GDM1 (cell line): Measurements from ENCODE around the gene CLSTN3.

Experiments used
- DNase-seq: peaks from one replicate; lab custom pipeline; 2025; lab: John Stamatoyannopoulos, UW

Gene CLSTN3

DNA sequence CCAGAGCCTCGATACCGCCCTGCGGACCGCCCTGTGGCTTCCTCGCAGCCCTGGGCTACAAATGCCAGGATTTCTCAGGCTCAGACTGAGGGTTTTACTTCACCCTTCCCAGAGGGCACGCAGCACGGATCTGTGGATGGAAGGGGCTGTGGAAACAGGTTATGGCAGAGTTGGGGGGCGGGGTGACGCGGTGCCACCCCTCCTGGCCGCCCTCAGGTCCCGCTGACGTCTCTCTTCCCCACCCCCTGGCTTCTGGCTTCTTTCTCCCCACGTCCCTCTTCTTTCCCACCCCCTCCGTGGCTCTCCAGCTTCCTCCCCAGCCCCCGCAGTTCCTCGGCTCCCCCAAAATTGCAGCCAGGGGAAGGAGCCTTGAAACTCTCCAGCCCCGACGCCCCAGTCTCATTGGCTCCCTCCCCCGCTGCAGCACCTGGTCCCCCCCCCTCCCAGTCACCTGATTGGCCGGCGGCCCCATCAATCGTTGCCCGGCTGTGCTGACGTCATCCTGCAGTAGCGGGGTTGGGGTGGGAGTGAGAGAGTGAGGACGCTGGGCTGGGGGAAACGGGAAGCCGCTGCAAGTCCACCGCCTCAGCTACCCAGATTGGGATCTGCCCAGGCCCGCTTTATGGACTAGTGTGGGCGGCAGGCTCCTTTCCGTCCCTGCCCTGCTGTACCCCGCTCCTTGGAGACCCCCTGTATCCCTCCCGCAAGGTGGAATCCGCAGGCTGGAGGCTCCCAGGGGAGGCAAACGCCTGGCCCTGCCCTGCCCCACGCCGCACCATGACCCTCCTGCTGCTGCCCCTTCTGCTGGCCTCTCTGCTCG, at the start of gene CLSTN3:
TSS of gene CLSTN3 (plus strand) at position 500 of the 820 bp plus-strand sequence. CDS start at position 778, 278 bp downstream.
- DNase-seq, result peak; percentile 82

DNA sequence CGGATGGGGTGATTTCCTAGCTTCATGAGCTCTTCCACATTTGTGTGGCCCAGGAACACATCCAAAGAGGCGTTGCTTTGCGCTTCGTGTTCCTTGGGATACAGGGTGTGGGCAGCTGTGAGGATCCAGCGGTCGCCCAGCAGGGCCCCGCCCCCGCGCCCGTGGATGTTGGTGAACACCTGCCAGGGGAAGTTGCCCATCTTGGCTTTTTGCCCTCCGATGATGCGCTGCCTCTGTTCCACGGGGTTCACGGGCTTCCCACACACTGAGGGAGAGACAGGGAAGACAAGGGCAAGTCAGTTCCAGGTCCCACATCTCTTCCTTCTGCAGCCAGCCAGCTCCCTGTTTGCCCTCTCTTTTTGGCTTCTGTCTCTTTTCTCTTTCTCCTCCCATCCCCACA, 49.1 kb upstream of the CLSTN3 start:
- DNase-seq, result no peak

DNA sequence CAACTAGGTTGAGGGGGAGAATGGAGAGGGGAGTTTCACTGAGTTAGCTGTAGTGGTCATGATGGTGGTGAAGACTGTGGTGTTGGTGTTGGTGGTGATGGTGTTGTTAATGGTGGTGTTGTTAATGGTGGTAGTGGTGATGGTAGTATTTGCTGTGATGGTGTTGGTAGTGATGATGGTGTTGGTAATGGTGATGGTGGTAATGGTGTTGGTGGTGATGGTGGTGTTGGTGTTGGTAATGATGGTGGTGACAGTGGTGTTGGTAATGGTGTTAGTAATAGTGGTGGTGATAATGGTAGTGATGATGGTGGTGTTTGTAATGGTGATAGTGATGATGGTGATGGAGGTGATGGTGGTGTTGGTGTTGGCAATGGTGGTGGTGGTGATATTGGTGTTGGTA, 47.0 kb upstream of the CLSTN3 start:
- no peak for DNase-seq

DNA sequence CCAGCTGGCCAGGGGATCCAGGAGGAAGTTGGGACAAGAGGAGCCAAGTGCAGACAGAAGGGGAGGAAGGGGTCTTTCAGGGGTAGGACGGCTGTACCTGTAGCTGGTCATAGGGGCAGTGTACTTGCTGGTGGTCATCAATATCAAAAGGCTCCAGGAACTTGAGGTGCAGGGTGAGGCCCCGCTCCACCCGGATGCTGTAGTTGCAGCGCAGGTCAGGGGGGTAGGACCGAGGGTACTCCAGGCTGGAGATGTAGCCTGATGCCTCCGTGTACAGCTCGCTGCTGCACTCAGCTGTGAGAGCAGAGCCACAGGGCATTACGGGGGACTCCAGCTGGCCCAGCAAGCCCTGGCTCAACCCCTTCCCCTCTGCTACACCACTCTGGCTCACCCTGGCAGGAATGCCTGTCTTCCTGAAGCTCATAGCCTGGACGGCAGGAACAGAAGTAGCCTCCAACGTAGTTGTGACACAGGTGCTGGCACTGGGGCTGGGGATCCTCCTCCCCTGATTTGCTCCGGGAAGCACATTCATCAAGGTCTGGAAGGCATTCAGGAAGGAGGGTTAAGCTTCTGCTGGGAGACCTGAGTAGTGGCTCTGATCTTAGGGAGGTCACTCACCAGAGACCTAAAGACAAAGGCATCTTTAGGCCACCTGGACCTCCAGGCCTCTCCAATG, 40.8 kb upstream of the CLSTN3 start:
- no peak for DNase-seq

DNA sequence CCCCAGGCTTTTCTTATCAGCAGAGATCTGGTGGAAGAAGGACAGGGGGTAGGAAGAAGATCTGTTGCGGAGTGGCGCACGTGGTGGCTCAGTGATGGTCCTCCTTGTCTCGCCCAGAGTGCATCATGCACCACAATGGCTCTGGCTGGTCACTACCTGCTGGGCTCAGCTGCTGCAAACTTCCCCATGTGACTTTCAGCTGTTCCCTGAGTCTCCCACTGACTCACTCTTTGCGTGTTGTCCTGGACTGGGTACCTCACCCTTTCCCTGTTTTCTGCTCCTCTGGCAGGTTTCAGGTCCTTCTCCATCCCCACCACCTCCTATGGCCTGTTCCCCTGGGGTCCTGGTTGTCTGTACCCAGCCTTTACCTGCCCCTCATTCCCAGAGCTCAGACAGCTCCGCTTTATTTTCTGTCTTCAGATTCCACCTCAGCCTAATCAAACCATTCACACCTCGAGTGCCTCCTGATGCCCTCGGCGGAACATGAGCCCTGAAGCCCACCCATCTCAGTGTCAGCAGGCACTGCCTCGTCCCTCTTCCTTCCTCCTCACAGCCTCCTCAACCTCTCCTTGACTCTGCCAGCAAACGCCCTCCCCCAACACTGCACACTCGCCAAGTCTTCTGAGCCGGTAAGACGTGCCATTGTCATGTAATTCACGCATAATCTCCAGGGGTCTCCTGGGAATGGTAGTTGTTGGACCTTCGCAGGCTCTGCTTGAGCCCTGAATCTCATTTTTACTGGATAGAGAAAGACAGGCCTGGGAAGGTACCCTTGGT, 39.8 kb upstream of the CLSTN3 start:
- no peak for DNase-seq

DNA sequence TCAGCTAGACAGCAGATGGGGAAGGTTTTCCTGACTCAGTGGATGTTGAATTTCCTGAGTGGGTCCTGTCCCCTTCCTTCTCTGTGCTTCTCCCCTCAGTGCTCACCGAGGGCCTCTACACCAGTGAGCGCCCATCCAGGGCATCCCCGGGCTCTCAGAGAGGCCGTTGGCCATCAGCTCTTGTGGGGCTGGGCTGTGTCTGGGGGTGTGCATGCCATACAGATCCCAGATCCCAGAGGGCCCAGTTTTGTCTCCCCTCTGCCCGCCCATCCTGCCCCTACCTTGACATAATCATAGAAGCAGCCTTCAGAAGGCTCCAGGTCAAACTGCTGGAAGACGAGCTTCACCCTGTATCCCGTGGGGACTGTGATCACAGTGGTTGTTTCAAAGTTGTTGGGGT, 39.0 kb upstream of the CLSTN3 start:
- no peak for DNase-seq

DNA sequence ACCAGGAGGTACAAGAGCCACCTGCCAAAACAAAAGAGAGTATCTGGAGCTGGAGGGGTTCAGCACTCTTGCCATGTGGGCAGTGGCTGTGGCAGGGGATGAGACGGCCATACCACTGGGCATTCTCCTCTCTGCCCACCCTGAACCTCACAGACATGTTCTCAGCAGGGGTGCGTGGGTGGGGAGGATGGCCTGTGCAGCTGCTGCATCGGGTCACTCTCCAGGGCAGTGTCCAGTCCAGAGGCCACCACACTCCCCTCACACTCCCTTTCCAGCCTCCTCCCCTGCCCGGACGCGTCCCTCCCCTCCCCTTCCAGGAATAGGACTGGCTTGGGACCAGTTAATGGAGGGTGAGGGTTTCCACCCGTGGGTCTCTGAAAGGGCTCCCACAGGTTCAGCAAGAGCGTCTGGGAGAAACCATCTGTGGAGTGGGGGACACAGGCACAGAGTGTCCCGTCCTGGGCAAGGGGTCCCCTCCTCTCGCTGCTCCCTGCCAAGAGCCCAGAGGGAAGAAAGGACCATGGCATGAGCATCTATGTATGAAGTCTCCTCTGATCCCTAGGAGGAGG, 38.4 kb upstream of the CLSTN3 start:
- DNase-seq, result no peak

DNA sequence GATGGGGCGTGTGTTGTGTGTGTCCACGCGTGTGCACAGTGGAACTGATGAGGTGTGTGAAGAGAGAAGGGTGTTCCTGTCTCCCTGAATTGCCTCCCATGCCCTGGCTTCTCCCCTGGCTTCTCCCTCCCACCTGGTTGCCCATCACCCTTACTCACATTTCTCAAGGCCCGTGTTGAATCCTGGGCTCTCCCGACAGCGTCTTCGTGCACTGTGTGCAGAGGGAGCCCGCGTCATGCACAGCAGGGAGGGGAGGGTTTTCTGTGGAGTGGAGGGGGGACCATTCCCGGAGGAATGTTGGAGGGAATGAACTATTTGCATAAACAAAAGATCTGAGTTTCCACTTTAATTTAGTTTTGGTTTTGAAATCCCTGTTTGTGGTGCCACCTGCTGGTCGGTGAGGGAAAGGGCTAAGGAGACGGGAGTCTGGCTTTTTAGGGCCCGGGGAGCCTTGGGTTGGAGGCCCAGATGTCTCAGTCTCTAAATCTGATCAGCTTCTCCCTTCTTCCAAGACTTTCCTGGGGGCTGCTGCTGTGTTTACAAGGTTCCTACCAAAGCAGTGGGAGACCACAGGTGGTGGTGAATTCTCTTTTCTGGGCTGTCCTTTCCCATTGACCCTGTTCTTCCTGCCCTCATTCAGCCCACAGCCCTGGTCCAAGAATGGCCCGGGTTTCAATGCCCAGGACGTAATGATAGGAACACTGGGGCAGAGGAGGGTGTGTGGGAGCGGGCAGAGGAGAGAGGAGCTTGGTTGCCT, 37.8 kb upstream of the CLSTN3 start, which contains the start of gene C1R:
TSS of gene C1R (minus strand) at position 217 of the 757 bp plus-strand sequence. CDS start at position 160, 57 bp downstream.
- DNase-seq, result peak; percentile 48

DNA sequence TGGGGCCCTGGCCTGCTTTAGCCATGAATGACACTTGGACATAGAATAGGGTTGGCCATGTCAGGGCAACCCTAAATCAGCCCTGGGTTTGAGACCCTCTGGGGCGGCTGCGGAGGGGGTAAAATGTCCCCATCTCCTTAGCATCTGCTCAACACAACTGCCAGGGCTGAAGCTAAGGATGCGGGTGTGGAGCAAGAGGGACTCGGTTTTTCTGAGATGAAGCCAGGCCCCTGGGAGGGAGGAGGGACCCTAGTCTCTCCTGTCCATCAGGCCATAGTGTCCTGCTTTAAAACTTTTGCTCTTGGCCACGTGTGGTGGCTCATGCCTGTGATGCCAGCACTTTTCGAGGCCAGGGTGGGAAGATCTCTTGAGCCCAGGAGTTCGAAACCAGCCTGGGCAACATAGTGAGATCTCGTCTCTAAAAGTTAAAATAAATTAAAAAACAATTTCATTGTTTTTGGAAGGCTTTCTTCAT, 37.1 kb upstream of the CLSTN3 start:
- no peak for DNase-seq

DNA sequence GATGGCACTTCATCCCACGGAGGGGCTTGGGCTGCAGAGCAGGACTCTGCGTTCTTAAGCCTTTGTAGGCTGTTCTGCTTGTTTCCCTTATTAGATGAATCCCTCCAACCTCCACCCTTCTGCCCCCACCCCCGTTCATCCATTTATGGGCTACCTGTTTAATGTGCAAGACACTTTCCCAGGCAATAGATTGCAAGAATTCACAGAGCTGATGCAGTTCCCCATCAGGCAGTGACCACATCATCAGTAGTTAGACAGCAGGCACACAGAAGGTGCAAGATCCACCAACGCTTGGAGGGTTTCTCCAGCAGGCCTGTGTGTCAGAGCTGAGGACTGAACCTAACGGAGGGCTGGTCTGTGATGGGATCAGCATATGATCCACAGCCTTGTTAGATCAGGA, 36.7 kb upstream of the CLSTN3 start:
- no peak for DNase-seq

DNA sequence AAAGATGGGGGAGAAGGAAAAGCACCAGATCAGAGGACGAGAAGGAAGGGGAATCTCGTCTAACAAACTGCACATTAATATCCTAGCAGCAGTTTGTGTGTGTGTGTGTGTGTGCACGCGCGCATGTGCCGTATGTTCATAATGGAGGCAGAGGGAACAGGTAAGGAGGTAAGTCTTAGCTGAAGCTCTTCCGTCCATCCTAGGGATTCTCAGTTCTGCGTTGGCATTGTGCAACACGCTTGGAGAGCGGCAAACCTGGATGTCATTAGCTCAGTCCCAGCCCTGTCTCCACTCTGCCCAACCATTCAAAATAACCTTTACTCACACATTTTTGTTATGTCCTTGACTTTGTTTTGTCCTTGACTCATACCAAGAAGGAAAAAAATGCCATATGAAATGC, 36.3 kb upstream of the CLSTN3 start:
- DNase-seq, result no peak

DNA sequence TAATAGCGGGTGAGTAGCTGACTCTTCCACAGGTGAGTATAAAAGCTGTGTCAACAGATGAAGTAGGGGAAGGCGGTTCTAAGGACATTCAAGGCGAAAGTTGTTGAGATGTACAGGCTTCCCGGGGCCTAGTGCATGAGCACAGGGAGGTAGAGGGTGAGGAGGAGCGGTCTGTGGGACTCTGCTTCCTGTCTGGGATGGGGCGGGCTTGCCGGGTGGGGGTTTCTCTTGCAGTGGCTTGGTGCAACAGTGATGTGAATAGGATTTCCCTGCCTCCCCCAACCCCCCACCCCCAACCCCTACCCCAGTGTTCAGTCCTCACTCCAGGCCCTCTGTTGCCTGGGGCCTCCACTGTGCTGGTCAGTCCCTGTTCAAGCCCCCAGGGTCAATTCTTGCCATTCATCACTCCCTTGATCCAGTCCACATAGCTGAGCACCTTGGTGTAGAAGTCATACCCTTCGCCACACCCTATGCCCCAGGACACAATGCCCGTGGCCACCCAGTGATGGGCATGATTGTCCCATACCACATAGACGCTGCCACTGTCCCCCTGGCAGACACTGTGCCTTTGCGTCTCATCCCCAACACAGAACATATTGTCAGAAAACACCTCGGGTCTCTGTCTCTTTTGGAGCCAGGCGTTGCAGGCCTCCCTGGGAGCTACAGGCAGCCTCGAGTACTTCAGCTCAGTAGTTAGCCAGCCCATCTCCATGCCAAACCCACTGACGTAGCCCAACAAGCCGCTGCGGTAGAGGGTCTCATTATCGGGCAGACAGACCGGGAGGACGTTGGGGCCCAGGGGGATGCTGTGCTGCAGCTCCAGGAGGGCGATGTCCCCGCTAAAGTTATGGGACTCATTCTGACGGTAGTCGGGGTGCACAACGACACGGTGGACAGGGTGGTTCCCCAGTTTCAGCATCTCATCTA, 33.9 kb upstream of the CLSTN3 start:
- no peak for DNase-seq

DNA sequence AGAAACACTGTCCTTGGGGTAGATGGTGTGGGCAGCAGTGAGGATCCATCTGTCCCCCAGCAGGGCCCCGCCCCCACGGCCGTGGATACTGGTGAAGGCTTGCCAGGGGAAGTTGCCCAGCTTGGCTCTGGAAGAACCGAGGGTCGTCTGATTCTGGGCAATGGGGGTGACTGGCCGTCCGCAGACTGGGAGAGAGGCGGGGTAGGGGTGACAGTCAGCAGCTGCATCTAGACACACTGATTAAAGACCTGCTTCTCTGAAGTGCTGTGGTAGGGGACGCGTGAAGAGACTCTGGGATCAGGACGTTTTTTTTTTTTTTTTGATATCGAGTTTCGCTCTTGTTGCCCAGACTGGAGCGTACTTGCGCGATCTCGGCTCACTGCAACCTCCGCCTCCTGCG, 33.2 kb upstream of the CLSTN3 start:
- no peak for DNase-seq

DNA sequence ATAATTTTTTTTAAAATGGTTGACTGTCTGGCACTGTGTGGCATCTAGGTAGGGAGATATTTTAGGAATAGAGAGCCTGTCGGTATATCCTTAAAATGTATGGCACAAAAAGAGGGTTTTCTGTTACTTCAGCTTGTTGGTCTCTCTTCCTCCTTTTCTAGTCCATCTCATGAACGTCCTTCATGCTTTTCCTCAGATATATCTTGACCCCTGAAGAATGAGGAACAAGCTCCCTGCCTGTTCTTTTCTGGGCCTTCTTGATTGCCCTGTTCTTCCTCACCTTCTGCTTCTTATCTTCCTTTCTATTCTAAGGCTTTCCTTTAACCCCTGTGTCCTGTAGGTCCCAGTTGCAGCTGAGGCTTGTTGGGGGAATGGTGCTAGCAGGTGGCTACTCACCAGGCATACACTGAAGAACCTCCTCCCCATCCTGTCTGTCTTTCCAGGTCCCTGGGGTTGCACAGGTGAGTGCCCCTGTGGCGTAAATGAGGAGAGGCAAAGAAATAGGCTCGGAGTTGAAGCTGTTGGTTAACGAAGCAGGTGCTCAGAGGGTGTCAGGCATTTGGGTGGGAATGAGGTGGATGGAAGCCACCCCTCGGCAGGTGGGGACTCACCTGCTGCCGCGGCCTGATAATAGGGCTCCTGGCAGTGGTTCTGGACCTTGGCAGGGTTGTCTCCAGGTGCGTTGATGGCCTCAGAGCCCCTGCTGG, 30.7 kb upstream of the CLSTN3 start:
- DNase-seq, result no peak

DNA sequence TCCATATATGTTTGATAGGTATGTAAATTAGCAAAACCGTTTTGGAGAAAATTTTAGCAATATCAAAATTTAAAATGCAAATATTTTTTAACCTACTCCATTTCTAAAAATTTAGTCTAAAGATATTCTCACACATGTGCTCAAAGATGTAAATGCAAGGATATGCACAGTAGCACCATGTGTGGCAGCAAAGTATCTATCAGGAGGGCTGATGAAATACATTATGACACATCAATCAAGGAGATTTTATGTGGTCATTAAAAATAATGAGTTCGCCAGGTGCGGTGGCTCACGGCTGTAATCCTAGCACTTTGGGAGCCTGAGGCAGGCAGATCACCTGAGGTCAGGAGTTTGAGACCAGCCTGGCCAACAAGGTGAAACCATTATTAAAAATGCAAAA, 29.9 kb upstream of the CLSTN3 start:
- DNase-seq, result no peak

DNA sequence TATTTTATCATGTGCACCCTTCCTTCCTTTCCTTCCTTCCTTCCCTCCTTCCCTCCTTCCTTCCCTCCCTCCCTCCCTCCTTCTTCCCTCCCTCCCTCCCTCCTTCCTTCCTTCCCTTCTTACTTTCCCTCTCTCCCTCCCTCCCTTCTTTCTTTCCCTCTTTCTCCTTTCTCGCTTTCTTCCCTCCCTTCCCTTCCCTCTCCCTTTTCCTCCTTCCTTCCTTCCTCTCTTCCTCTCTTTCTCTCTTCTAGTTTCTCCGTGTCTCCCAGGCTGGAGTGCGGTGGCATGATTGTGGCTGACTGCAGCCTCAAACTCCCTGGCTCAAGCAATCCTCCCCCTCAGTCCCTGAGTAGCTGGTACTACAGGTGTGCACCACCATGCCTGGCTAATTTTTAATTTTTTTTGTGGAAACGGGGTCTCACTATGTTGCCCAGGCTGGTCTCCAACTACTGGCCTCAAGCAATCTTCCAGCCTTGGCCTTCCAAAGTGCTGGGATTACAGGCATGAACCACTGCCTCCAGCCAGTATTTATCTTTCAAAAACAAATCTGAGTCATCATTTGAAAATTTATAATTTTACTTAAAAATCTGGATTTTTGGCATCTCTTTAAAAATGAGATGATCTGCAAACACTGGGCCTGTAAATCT, 29.0 kb upstream of the CLSTN3 start:
- DNase-seq, result no peak

DNA sequence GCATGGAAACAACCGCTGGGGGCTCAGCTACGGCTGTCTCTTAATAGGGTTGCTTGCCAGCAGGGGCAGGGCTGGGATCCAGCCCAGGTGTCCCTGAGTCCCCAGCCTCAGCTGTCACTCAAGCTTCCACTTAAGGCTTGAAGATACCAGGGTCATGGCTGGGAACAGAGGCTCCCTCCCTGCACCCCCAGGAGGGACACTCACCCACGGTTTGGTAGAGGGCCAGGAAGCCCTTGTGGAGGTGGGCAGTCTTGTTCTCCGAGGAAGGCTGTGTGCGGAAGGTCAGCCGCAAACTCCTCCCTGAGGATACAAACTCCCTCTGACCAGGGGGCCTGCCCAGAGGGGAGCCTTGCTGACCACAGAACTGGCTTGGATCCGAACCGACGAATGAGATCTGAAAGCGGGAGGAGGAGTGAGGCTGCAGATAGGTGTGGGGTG, 28.5 kb upstream of the CLSTN3 start:
- no peak for DNase-seq

DNA sequence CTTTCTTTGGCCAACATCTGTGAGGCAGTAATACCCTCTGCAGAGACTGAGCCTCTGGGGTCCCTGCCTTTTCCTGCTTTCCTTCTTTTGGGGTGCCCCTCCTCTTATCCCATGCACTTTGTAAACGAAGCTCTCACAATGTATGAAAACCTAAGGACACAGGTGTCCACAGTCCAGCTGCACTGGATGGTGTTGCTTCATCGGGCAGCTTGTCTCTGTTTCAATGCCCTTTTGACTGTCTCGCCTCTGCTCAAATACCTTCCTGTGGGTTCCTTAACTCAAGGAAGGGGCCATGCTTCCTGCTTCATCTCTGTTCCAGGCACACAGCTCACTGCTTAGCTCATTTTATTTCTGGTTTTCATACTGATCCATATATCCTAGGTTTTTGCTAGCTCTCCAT, 27.6 kb upstream of the CLSTN3 start:
- DNase-seq, result no peak
